Parathyroid adenoma (tissue), 2 donors: Measurements from ENCODE around the gene PON3.

Source experiments
- H2AFZ ChIP-seq: fragments of 300-600 bp; sonication (generic); one replicate; pipeline ENCODE4 v1.7.0; 2017; ENCODE audit warnings: antibody characterized with exemption, mild to moderate bottlenecking
- H3K27ac ChIP-seq: fragments of 300-600 bp; sonication (generic); one replicate; pipeline ENCODE4 v1.7.0; 2017
- H3K27me3 ChIP-seq: fragments of 300-600 bp; sonication (generic); one replicate; pipeline ENCODE4 v1.7.0; 2017; ENCODE audit warnings: low read length; ENCODE audit not compliant: control insufficient read depth, insufficient read depth
- H3K36me3 ChIP-seq: fragments of 300-600 bp; sonication (generic); one replicate; pipeline ENCODE4 v1.7.0; 2017; ENCODE audit warnings: low read length; ENCODE audit not compliant: control insufficient read depth, insufficient read depth
- H3K4me1 ChIP-seq: fragments of 300-600 bp; sonication (generic); one replicate; pipeline ENCODE4 v1.7.0; 2017; ENCODE audit warnings: control low read depth
- H3K4me2 ChIP-seq: fragments of 300-600 bp; sonication (generic); one replicate; pipeline ENCODE4 v1.7.0; 2017; ENCODE audit warnings: low read length
- H3K4me3 ChIP-seq: fragments of 300-600 bp; sonication (generic); one replicate; pipeline ENCODE4 v1.7.0; 2017; ENCODE audit warnings: low read depth, low read length
- H3K79me2 ChIP-seq: fragments of 300-600 bp; sonication (generic); one replicate; pipeline ENCODE4 v1.7.0; 2017; ENCODE audit warnings: control low read depth
- H3K9ac ChIP-seq: fragments of 300-600 bp; sonication (generic); one replicate; pipeline ENCODE4 v1.7.0; 2017; ENCODE audit warnings: mild to moderate bottlenecking
- H3K9me3 ChIP-seq: fragments of 300-600 bp; sonication (generic); one replicate; pipeline ENCODE4 v1.7.0; 2017; ENCODE audit warnings: low read length; ENCODE audit not compliant: control insufficient read depth
- TF ChIP-seq, protein P1 (sequence below): fragments of 300-600 bp; sonication (generic); IDR thresholded peaks from one replicate; pipeline ENCODE4 v1.7.0; 2017; ENCODE audit warnings: antibody characterized with exemption, mild to moderate bottlenecking
- donor health status: primary hyperparathyroidism.

Gene PON3

DNA sequence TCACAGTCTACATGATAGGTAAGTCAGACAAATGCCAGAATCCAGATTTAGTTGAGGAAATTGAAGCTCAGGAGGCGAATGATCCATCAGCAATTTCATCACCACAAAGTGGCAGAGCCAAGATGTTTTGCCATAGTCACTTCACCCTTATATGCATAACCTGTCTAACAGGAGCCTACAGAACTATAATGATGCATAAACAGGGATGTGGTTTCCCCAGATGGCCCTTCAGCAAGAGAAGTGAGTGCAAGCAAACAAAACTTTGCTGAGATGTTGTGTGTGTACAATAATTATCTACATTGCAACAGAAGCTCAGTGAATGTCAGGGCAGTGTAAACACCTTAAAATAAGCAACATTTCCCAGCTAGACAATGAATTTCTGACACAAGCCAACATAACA lies 28.6 kb downstream of the PON3 start:
- H3K79me2 ChIP-seq = no peaks in the 10 kb centered on the region
- no peaks in the 10 kb centered on the region for H3K9me3 ChIP-seq
- no peak overlapping the region for H2AFZ ChIP-seq
- no peak overlapping the region for H3K9ac ChIP-seq
- TF ChIP-seq, protein P1, sequence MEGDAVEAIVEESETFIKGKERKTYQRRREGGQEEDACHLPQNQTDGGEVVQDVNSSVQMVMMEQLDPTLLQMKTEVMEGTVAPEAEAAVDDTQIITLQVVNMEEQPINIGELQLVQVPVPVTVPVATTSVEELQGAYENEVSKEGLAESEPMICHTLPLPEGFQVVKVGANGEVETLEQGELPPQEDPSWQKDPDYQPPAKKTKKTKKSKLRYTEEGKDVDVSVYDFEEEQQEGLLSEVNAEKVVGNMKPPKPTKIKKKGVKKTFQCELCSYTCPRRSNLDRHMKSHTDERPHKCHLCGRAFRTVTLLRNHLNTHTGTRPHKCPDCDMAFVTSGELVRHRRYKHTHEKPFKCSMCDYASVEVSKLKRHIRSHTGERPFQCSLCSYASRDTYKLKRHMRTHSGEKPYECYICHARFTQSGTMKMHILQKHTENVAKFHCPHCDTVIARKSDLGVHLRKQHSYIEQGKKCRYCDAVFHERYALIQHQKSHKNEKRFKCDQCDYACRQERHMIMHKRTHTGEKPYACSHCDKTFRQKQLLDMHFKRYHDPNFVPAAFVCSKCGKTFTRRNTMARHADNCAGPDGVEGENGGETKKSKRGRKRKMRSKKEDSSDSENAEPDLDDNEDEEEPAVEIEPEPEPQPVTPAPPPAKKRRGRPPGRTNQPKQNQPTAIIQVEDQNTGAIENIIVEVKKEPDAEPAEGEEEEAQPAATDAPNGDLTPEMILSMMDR = no peak
- no peak overlapping the region for H3K4me2 ChIP-seq
- H3K36me3 ChIP-seq = no peaks in the 10 kb centered on the region
- H3K4me3 ChIP-seq = no peak overlapping the region
- H3K27me3 ChIP-seq = no peaks in the 10 kb centered on the region
- H3K4me1 ChIP-seq = no peaks in the 10 kb centered on the region
- no peak overlapping the region for H3K27ac ChIP-seq

DNA sequence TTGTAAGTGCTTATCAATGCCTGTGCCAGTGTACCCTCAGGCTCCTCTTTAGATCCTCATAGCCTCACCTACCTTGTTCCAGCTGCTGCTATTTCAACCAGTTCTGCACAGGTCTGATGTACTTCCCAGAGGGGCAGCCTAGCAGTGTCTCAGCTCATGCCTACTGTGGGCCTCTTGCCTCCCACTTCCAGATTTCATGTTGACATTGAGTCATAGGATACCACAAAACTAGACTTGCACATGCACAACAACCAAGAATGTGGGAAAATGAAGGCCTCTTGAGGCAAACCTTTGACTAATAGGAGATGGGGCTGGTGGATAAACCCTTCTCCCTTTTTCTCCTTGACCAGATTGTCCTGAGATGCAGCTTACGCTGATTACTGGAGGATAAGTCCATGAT lies 31.0 kb downstream of the PON3 start:
- no peaks in the 10 kb centered on the region for H3K27me3 ChIP-seq
- no peak overlapping the region for H3K9ac ChIP-seq
- TF ChIP-seq, protein P1 = no peak

DNA sequence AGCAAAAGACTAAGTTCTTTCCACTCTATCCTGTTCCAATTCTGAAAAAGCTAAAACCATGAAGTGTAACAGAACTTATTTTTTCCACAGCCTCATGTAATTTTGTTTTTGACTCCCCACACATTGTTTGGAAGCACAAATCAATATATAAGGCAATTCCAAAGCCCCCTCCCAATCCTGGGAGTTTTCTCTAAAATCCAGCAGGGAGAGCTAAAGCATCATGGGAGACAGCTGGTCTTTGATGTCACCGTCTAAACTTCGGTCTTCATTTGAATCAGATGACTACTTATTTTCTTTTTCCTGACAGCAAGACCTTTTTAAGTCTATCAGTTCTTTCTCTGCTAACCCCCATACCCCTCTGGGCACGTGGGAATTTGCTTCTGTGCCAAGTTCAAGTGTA lies 38.6 kb downstream of the PON3 start:
- H3K27ac ChIP-seq = no peak overlapping the region
- no peak overlapping the region for H3K4me3 ChIP-seq
- no peaks in the 10 kb centered on the region for H3K9me3 ChIP-seq
- H3K9ac ChIP-seq = no peak overlapping the region
- H3K27me3 ChIP-seq = no peaks in the 10 kb centered on the region
- H3K79me2 ChIP-seq = no peaks in the 10 kb centered on the region
- H2AFZ ChIP-seq = no peak overlapping the region
- no peaks in the 10 kb centered on the region for H3K36me3 ChIP-seq
- no peaks in the 10 kb centered on the region for H3K4me1 ChIP-seq
- TF ChIP-seq, protein P1 = no peak
- H3K4me2 ChIP-seq = no peak overlapping the region

More for the DNA sequence above, 31.0 kb downstream of the PON3 start:
- Histone ChIP-seq H3K79me2 (no peaks in the 10 kb centered on the region), H3K36me3 (no peaks in the 10 kb centered on the region), H3K4me3 (no peak overlapping the region), H2AFZ (no peak overlapping the region), H3K4me2 (no peak overlapping the region), H3K9me3 (no peaks in the 10 kb centered on the region), H3K27ac (no peak overlapping the region), H3K4me1 (no peaks in the 10 kb centered on the region)

DNA sequence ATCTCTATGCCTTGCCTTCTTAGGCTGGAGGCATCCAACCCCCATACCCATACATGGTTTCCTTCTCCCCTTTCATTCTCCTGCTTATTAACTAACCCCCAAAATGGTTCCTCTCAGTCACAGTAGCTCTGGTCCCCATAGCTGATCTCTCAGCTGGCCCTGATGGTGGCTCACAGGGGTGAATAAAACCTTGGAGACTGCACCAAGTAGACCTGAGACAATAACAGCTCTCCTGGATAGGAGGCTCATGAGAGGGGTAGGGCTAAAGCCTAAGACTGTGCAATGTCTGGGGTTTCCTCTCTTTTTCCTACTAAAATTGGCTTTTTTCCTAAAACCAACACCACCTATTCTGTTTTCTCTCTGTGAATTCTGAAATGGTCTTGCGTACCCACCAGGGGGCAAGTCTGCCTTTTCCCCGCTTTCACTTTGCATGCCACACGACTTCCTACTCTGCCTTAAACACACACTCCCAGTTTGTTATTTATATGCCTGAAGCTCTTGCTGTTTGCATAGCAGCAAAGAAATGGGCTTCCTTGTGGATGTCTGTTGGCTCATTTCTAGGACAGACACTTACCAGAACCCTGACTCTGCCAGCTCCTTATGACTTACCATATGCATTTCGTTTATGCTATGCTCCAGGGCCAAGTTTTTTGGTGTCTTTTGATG lies 53.4 kb downstream of the PON3 start:
- Histone ChIP-seq H3K27me3 (no peaks in the 10 kb centered on the region), H3K9ac (no peak overlapping the region), H3K9me3 (no peaks in the 10 kb centered on the region), H3K79me2 (no peaks in the 10 kb centered on the region), H3K4me3 (no peak overlapping the region), H2AFZ (no peak overlapping the region), H3K27ac (no peak overlapping the region), H3K36me3 (no peaks in the 10 kb centered on the region), H3K4me2 (no peak overlapping the region), H3K4me1 (no peaks in the 10 kb centered on the region)
- TF ChIP-seq, protein P1 = no peak

DNA sequence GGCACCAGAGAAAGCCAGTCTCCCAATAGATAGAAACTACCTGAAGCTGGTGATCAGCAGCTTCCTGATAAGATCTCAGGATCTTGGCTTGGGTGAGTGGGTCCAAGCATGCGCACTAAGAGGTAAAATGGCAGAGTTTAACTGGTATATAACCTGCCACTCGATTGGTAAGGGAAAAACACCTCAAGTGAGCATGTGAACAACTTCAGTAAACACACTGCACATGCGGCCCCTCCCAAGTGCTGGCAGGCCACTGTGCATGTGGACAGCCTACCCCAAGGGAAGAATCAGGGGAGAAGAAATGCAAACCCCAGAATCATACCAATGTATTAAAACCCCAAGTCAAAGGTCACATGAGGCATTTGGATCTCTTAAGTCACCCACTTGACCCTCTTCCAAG lies 54.1 kb downstream of the PON3 start:
- H3K4me1 ChIP-seq = no peaks in the 10 kb centered on the region
- no peak overlapping the region for H3K9ac ChIP-seq
- H3K9me3 ChIP-seq = no peaks in the 10 kb centered on the region
- no peak overlapping the region for H3K4me3 ChIP-seq
- H3K27me3 ChIP-seq = no peaks in the 10 kb centered on the region
- H2AFZ ChIP-seq = no peak overlapping the region
- TF ChIP-seq, protein P1 = no peak
- H3K36me3 ChIP-seq = no peaks in the 10 kb centered on the region
- no peaks in the 10 kb centered on the region for H3K79me2 ChIP-seq
- no peak overlapping the region for H3K27ac ChIP-seq
- no peak overlapping the region for H3K4me2 ChIP-seq
